Psoas muscle (tissue), 8 donors: ENCODE results near the gene BRD3. TPM values are rescaled to one million over a fixed set of nuclear protein-coding genes. Genes with fewer than 3 reads are reported as not detected.

Experiments
- ATAC-seq, 4 donors: fragments of 200-7000 bp; cut with Tn5 transposase; one replicate each; pipeline ENCODE4 v1.9.1; 2020; ENCODE audit warnings: moderate library complexity in 3 of 4, mild to moderate bottlenecking in 2 of 4
- DNase-seq, 2 donors: peaks; one replicate each; pipeline ENCODE4 v3.0.0-alpha.2; 2020
- H3K27ac ChIP-seq: fragments of 200-600 bp; one replicate; pipeline ENCODE4 v1.8.0; 2022
- H3K27me3 ChIP-seq, 3 donors: fragments of 200-600 bp in 1 of 3; one replicate each; pipeline versions ENCODE4 v1.6.1 to v1.8.0; 2013 to 2022; ENCODE audit warnings: low read length in 2 of 3, mild to moderate bottlenecking in 2 of 3, moderate library complexity in 1 of 3; ENCODE audit not compliant: insufficient read depth in 3 of 3
- H3K36me3 ChIP-seq, 2 donors: fragments of 200-600 bp in 1 of 2; one replicate each; pipeline versions ENCODE4 v1.6.1 to v1.8.0; 2013 to 2022; ENCODE audit warnings: low read depth in 1 of 2, mild to moderate bottlenecking in 1 of 2, moderate library complexity in 1 of 2; ENCODE audit not compliant: insufficient read depth in 1 of 2
- H3K4me1 ChIP-seq: fragments of 200-600 bp; one replicate; pipeline ENCODE4 v1.8.0; 2022
- H3K4me3 ChIP-seq: fragments of 200-600 bp; one replicate; pipeline ENCODE4 v1.8.0; 2022; ENCODE audit warnings: mild to moderate bottlenecking
- H3K9me3 ChIP-seq: fragments of 200-600 bp; one replicate; pipeline ENCODE4 v1.8.0; 2022
- WGBS, 3 donors: extraction: QIAGEN DNeasy Blood & Tissue Kit; methylation state at CpG; one replicate each; pipeline versions ENCODE4 v1.1.6 to v1.1.7; 2013; 5-methylcytosine and 5-hydroxymethylcytosine counted together
- intact Hi-C, 2 donors: fragments of 100-400 bp; cut with DNase I; formaldehyde crosslinking; loops; one replicate each; pipeline versions ENCODE4 v1.11.0 to v1.14.2; 2022
- polyA plus RNA-seq, 3 donors: library from polyadenylated mRNA; stranded (reverse); fragments of 200-250 nt; gene quantifications; one replicate each; pipeline ENCODE4 v1.2.3, GENCODE V29; 2013
- total RNA-seq, 4 donors: library from RNA; stranded (reverse); fragmentation: NEBNext Ultra II Directional in 2 of 4; extraction: Animal tissue kit (Norgen Biotek cat#: 25700) in 2 of 4; gene quantifications; one replicate each; pipeline versions ENCODE4 v1.2.1 to v1.2.4, GENCODE V29; 2021 to 2023
- TF ChIP-seq, protein P1 (sequence below): fragments of 200-600 bp; IDR thresholded peaks from one replicate; pipeline ENCODE4 v1.8.0; 2022; ENCODE audit warnings: antibody characterized with exemption
- donor health status: healthy with polysubstance abuse.
- donor health status: DM: no; HTN: no; CAD: no; lungs with moderate emphysema.
- donor health status: Bipolar disorder and iron deficiency.
- donor health status: healthy.
- donor health status: DM: yes; HTN: yes; CAD: no.
- donor health status: DM: no; HTN: no; CAD: no.
- donor health status: DM: no; HTN: no; CAD: no.
- donor health status: DM: yes; HTN: yes; CAD: no.

BRD3 gene
- total and polyA plus RNA-seq, 7 donors, result 7.5 to 28.2 (median 21.7) TPM

DNA sequence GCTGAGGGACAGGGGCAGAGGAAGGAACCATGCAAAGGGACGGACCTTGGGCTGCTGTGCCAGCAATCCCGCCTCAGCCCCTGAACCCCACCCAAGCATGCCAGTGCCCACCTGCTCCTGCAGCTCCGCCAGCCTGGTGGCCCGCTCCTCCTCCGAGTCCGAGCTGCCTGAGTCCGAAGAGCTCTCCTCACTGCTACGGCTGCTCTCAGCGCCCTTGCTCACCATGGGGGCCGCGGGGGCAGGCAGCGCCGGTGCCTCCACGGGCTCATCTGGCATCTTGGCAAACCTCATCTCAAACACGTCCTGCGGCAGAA, 26.2 kb downstream of the BRD3 start:
- ATAC-seq, result no peak
- intact Hi-C loops, result no loop called here

DNA sequence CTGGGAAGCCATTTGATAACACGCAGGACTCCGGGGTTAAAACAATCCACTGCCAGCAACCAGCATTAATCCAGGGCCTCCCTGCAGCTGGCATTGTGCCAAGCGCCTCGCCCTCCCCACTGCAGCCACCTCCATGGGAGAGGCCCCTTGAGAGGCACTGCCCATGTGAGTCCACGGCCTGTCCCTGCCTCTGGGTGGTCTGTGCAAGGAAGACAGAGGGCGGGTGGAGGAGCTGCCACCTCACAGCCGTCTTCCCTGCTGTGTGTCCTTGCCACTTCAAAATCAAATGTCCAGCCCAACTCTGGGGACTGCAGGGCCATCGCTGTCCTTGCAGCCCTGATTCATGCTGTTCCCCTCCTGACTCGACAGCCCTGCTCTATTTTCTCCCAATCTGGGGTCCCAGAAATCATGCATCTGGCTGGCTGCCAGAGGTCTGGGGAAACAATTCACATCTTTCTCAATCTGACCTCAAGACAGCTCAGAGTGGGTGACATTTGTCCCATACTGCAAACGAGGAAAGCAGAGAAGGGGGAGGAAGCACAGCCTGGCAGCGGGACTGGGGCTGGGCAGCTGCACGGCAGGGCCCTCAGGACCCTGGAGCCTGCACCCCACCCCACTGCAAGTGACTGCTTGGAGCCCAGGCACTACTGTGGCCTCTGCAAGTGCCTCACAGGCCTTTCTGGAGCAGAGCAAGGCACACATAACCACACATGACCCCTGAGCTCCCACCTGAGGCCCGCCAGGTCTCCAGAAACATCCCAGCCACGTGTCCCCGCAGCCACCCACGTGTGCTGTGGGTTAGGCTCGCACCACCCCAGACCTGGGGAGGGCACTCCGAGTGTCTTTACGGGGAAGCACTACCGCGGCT, 26.8 kb downstream of the BRD3 start:
- Histone ChIP-seq H3K9me3 (no peaks in the 10 kb centered on the region), H3K4me3 (no peak overlapping the region), H3K27ac (no peak overlapping the region), H3K36me3 (peaks cover 0 to 89% of the 10 kb centered on the region in 2 donors), H3K27me3 (no peaks in the 10 kb centered on the region), H3K4me1 (peaks cover 4% of the 10 kb centered on the region)
- intact Hi-C loops, result no loop called here
- ATAC-seq (peak in 2 of 4 donors; percentile 45 to 46), DNase-seq (no peak)
- TF ChIP-seq, protein P1, sequence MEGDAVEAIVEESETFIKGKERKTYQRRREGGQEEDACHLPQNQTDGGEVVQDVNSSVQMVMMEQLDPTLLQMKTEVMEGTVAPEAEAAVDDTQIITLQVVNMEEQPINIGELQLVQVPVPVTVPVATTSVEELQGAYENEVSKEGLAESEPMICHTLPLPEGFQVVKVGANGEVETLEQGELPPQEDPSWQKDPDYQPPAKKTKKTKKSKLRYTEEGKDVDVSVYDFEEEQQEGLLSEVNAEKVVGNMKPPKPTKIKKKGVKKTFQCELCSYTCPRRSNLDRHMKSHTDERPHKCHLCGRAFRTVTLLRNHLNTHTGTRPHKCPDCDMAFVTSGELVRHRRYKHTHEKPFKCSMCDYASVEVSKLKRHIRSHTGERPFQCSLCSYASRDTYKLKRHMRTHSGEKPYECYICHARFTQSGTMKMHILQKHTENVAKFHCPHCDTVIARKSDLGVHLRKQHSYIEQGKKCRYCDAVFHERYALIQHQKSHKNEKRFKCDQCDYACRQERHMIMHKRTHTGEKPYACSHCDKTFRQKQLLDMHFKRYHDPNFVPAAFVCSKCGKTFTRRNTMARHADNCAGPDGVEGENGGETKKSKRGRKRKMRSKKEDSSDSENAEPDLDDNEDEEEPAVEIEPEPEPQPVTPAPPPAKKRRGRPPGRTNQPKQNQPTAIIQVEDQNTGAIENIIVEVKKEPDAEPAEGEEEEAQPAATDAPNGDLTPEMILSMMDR, result no peak
- 53 to 67% (median 54%) methylated on average over 20 to 21 of the region's 21 CpGs for WGBS, 3 donors

More for the DNA sequence above, 26.2 kb downstream of the BRD3 start:
- no peaks in the 10 kb centered on the region for H3K9me3 ChIP-seq
- TF ChIP-seq, protein P1, result no peak
- H3K27ac ChIP-seq, result no peak overlapping the region
- WGBS, 3 donors, result 79 to 90% (median 82%) methylated on average over 15 to 16 of the region's 16 CpGs
- peaks cover 7% of the 10 kb centered on the region for H3K4me1 ChIP-seq
- no peak overlapping the region for H3K4me3 ChIP-seq
- DNase-seq, result no peak
- H3K27me3 ChIP-seq, result no peaks in the 10 kb centered on the region
- H3K36me3 ChIP-seq, result peaks cover 0 to 89% of the 10 kb centered on the region in 2 donors

DNA sequence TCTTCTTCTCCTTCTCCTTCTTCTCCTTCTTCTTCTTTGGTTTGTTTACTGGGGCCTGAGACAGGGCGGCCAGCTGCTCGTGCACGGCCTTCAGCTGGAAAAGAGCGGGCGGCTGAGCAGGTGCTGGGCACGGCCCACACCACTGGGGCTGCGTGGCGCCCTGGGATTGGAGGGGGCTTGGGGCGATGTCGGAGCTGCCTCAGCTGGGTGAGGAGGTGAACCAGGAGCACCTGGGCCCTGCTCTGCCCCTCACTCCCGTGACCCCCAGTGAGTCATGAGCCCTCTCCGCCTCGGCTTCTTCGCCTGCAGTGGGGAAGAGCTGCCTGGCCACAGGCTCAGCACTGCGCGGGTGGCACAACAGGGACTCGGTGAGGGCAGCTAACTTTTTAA, 27.7 kb downstream of the BRD3 start:
- H3K27ac ChIP-seq, result no peak overlapping the region
- TF ChIP-seq, protein P1, result no peak
- H3K4me1 ChIP-seq, result peaks cover 4% of the 10 kb centered on the region
- intact Hi-C loops, result no loop called here
- ATAC-seq, result peak in 2 of 4 donors; percentile 33
- H3K9me3 ChIP-seq, result no peaks in the 10 kb centered on the region
- no peak for DNase-seq
- no peaks in the 10 kb centered on the region for H3K27me3 ChIP-seq
- no peak overlapping the region for H3K4me3 ChIP-seq
- peaks cover 0 to 89% of the 10 kb centered on the region in 2 donors for H3K36me3 ChIP-seq
- 74 to 80% (median 80%) methylated on average over 17 of the region's 17 CpGs for WGBS, 3 donors

DNA sequence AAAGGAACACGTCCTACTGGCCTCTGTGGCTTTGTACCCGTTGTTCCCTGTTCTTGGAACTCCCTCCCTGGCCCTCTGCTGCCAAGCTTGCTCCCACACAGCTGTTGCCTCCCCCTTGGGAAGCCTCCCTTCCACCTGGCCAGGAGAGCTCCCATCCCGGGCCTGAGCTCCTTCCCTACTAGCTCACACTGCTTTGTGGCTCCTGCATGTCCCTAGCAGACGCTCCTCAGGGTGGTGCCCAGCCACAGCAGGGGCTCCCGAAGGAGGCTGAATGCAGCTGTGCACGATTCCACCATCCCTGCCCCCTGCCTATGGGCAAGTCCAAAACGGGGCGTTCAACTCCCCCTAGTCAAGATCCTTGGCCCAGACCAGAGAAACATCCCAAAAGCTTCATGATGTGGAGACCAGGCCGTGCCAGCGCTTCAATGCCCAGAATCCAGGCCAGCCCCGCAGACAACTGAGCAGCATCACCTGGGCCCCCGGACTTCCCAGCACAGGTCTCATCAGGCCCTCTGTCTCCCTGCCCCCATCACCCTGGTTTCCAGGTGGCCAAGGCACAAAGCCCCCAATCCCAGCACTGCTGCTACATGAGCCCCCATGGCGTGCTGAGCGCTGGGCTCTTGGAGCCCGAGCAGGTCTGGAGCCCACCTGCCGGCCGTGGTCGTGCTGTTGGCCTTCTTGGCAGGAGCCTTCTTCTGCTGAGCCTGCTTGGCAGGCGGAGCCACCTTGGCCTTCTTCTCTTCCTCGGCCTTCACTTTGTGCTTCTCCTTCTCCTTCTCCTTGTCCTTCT, 28.2 kb downstream of the BRD3 start:
- 56 to 78% (median 62%) methylated on average over 20 of the region's 20 CpGs for WGBS, 3 donors
- no peaks in the 10 kb centered on the region for H3K9me3 ChIP-seq
- no peak overlapping the region for H3K27ac ChIP-seq
- H3K27me3 ChIP-seq, result no peaks in the 10 kb centered on the region
- no peak overlapping the region for H3K4me3 ChIP-seq
- intact Hi-C loops, result no loop called here
- TF ChIP-seq, protein P1, result no peak
- H3K36me3 ChIP-seq, result peaks cover 0 to 89% of the 10 kb centered on the region in 2 donors
- DNase-seq (no peak), ATAC-seq (peak in 3 of 4 donors; percentile 17 to 35 (median 31))
- H3K4me1 ChIP-seq, result peaks cover 4% of the 10 kb centered on the region
